CD8-positive, alpha-beta memory T cell (primary cell): ENCODE data around the gene CA5B. TPM values are rescaled to one million over a fixed set of nuclear protein-coding genes. Genes with fewer than 3 reads are reported as not detected.

Experiments
- polyA plus RNA-seq: library from polyadenylated mRNA; unstranded; fragments of 300-500 nt; fragmentation: Illumina TruSeq; gene quantifications from one replicate; pipeline ENCODE4 v1.2.3, GENCODE V29; 2021
- total RNA-seq, 2 experiments: library from RNA; stranded (reverse); gene quantifications; one replicate each; pipeline ENCODE4 v1.2.3, GENCODE V29; 2021

The CA5B gene
- total and polyA plus RNA-seq, 3 experiments from 2014 or later: 8.8 to 94.6 (median 9.0) TPM

Other genes starting within 250 kb of the CA5B start
- gene PIR, start 244.9 kb upstream of the CA5B start, total RNA-seq: 1 to 10 TPM; 1.9 to 2.6 TPM
- gene PIR, start 244.9 kb upstream of the CA5B start, polyA plus RNA-seq: 0.22 TPM
- not detected for gene BMX, start 237.5 kb upstream of the CA5B start, total RNA-seq
- gene BMX, start 237.5 kb upstream of the CA5B start, polyA plus RNA-seq: not detected
- gene ACE2, start 137.3 kb upstream of the CA5B start, total RNA-seq: not detected
- gene ACE2, start 137.3 kb upstream of the CA5B start, polyA plus RNA-seq: not detected
- gene CLTRN, start 73.5 kb upstream of the CA5B start, total RNA-seq: under 1 TPM; 0.42 to 0.61 TPM
- gene CLTRN, start 73.5 kb upstream of the CA5B start, polyA plus RNA-seq: 0.17 TPM
- 10 to 100 TPM; 12.0 to 12.4 TPM for gene ZRSR2, start 52.2 kb downstream of the CA5B start, total RNA-seq
- 36.8 TPM for gene ZRSR2, start 52.2 kb downstream of the CA5B start, polyA plus RNA-seq
- 10 to 100 TPM; 31.7 to 33.8 TPM for gene AP1S2, start 116.5 kb downstream of the CA5B start, total RNA-seq
- 56.0 TPM for gene AP1S2, start 116.5 kb downstream of the CA5B start, polyA plus RNA-seq